Measurements from ENCODE around the gene INPP5J.

DNA sequence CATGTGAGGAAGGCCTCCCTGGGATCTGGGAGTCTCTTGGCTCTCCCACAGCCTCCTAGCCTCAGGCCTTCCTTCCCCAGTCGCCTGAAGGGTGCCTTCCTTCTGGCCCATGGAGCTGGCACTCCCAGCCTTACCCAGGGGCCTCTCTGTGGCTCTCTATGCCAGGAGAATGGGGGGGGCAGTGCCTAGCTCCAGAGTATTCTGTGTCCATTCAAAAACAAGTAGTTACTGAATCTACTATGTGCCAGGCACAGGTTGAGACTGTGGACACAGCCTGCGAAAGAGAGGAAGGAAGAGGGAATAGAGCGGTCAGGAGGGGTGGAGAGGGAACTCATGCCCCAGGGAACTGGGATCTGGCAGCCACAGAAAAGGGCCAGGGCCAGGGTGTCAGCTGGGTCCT is 20.3 kb downstream of the INPP5J start:
- TF ChIP-seq, protein P1, sequence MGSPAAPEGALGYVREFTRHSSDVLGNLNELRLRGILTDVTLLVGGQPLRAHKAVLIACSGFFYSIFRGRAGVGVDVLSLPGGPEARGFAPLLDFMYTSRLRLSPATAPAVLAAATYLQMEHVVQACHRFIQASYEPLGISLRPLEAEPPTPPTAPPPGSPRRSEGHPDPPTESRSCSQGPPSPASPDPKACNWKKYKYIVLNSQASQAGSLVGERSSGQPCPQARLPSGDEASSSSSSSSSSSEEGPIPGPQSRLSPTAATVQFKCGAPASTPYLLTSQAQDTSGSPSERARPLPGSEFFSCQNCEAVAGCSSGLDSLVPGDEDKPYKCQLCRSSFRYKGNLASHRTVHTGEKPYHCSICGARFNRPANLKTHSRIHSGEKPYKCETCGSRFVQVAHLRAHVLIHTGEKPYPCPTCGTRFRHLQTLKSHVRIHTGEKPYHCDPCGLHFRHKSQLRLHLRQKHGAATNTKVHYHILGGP (tag by site-specific recombination; IDR thresholded peaks at IDR 0.05) = no peak
- no peak for TF ChIP-seq ZNF585B (tag by site-specific recombination; IDR thresholded peaks at IDR 0.05)

Data from HEK293 (cell line).